ENCODE measurements around the gene VPS72. TPM values are rescaled to one million over a fixed set of nuclear protein-coding genes. Genes with fewer than 3 reads are reported as not detected.
A peak's percentile ranks its signal among the peaks of the same experiment; 100 is the strongest.

VPS72 gene
- total and polyA plus RNA-seq, 9 of the 15 experiments (the other 6 are each of a cell fraction or from before 2014, with no cell fraction given): 7.2 to 131 (median 75.7) TPM

DNA sequence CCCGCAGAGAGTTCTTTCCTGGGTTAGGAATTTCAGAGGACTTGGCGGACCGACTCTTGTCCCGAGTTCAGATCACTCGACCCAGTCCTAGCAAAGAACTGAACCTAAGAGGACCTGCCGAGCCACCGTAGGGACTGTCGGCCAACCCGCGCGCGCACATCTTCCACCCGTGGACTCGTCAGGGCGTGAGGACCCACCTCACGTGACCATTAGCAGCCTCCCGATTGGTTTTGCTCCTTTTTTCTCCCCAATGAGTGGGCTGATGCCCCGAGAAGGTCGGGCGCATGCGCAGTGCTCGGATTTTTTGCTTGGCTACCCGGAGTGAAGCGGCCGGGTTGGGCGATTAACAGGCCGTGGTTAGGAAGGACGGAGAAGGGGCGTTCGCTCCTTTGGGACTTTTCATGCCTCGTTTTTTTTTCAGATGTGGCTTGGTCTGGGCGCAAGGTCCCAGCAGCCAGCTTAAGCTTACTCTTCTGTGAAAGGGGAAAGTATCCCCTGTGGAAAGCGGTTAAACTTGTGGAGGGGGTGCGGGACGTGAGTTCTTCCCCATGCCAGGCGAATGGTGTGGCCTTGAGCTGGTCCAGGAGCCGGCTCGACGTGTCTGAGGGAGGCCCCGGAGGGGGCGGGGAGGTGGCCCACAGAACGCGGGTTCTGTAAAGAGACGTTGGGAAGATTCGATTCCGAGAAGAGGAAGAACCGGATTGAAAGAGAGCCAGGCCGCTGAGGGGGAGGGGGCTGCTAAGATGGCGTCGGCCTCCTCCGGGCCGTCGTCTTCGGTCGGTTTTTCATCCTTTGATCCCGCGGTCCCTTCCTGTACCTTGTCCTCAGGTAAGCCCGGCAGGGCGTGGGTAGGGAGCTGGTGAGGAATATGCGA, 8.5 kb upstream of the VPS72 start, which contains the start of gene PIP5K1A (continued):
- no peak for TF ChIP-seq THAP12 (CRISPR knock-in tag; IDR thresholded peaks at IDR 0.05)
- no peak for TF ChIP-seq ZFPM2 (CRISPR knock-in tag; IDR thresholded peaks at IDR 0.05)
- TF ChIP-seq, protein P1, sequence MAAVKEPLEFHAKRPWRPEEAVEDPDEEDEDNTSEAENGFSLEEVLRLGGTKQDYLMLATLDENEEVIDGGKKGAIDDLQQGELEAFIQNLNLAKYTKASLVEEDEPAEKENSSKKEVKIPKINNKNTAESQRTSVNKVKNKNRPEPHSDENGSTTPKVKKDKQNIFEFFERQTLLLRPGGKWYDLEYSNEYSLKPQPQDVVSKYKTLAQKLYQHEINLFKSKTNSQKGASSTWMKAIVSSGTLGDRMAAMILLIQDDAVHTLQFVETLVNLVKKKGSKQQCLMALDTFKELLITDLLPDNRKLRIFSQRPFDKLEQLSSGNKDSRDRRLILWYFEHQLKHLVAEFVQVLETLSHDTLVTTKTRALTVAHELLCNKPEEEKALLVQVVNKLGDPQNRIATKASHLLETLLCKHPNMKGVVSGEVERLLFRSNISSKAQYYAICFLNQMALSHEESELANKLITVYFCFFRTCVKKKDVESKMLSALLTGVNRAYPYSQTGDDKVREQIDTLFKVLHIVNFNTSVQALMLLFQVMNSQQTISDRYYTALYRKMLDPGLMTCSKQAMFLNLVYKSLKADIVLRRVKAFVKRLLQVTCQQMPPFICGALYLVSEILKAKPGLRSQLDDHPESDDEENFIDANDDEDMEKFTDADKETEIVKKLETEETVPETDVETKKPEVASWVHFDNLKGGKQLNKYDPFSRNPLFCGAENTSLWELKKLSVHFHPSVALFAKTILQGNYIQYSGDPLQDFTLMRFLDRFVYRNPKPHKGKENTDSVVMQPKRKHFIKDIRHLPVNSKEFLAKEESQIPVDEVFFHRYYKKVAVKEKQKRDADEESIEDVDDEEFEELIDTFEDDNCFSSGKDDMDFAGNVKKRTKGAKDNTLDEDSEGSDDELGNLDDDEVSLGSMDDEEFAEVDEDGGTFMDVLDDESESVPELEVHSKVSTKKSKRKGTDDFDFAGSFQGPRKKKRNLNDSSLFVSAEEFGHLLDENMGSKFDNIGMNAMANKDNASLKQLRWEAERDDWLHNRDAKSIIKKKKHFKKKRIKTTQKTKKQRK (IDR thresholded peaks at IDR 0.05; ENCODE audit: borderline replicate concordance, low read depth, low read length): no peak
- TF ChIP-seq, protein P2, sequence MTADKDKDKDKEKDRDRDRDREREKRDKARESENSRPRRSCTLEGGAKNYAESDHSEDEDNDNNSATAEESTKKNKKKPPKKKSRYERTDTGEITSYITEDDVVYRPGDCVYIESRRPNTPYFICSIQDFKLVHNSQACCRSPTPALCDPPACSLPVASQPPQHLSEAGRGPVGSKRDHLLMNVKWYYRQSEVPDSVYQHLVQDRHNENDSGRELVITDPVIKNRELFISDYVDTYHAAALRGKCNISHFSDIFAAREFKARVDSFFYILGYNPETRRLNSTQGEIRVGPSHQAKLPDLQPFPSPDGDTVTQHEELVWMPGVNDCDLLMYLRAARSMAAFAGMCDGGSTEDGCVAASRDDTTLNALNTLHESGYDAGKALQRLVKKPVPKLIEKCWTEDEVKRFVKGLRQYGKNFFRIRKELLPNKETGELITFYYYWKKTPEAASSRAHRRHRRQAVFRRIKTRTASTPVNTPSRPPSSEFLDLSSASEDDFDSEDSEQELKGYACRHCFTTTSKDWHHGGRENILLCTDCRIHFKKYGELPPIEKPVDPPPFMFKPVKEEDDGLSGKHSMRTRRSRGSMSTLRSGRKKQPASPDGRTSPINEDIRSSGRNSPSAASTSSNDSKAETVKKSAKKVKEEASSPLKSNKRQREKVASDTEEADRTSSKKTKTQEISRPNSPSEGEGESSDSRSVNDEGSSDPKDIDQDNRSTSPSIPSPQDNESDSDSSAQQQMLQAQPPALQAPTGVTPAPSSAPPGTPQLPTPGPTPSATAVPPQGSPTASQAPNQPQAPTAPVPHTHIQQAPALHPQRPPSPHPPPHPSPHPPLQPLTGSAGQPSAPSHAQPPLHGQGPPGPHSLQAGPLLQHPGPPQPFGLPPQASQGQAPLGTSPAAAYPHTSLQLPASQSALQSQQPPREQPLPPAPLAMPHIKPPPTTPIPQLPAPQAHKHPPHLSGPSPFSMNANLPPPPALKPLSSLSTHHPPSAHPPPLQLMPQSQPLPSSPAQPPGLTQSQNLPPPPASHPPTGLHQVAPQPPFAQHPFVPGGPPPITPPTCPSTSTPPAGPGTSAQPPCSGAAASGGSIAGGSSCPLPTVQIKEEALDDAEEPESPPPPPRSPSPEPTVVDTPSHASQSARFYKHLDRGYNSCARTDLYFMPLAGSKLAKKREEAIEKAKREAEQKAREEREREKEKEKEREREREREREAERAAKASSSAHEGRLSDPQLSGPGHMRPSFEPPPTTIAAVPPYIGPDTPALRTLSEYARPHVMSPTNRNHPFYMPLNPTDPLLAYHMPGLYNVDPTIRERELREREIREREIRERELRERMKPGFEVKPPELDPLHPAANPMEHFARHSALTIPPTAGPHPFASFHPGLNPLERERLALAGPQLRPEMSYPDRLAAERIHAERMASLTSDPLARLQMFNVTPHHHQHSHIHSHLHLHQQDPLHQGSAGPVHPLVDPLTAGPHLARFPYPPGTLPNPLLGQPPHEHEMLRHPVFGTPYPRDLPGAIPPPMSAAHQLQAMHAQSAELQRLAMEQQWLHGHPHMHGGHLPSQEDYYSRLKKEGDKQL (CRISPR knock-in tag; IDR thresholded peaks at IDR 0.05; ENCODE audit: borderline replicate concordance): no peak
- TF ChIP-seq ZNF3 (CRISPR knock-in tag; IDR thresholded peaks at IDR 0.05): no peak
- no peak for TF ChIP-seq ZNF707 (CRISPR knock-in tag; conservative IDR thresholded peaks at IDR 0.05)
- TF ChIP-seq ZNF384 (IDR thresholded peaks at IDR 0.05; ENCODE audit: low read depth, low read length): peak; percentile 49; the same call in 1 of the 2 replicates

All from K562 (cell line).